GM12891 (cell line): ENCODE measurements around the gene MRTO4.
"Not testable (repeated sequence)": the region's sequence is repeated elsewhere in the genome, so short reads cannot be mapped to it uniquely, and the experiment has no call there.

Experiments used
- DNase-seq: peaks from one replicate; pipeline ENCODE4 v3.0.0; 2011; ENCODE audit warnings: low spot score; ENCODE audit not compliant: insufficient read length
- FAIRE-seq: peaks from 2 replicates; lab custom pipeline; 2011; peaks lifted over from hg19 to GRCh38; lab: Jason Lieb, UNC
- PAX5 ChIP-seq: IDR thresholded peaks from 2 replicates; pipeline ENCODE4 v1.6.1; 2011; ENCODE audit warnings: low read length, moderate library complexity, mild to moderate bottlenecking; ENCODE audit not compliant: insufficient read depth, severe bottlenecking
- POLR2A ChIP-seq: IDR thresholded peaks from 2 replicates; pipeline ENCODE4 v1.6.1; 2011; ENCODE audit warnings: low read depth, low read length, control low read depth
- POLR2AphosphoS5 ChIP-seq: IDR thresholded peaks from 2 replicates; pipeline ENCODE4 v1.6.1; 2011; ENCODE audit warnings: low read depth, low read length, control low read depth
- POU2F2 ChIP-seq: IDR thresholded peaks from 2 replicates; pipeline ENCODE4 v1.6.1; 2011; ENCODE audit warnings: low read depth, mild to moderate bottlenecking, control low read depth, low read length, moderate library complexity
- SPI1 ChIP-seq: IDR thresholded peaks from 2 replicates; pipeline ENCODE4 v1.6.1; 2011; ENCODE audit warnings: low read depth, low read length, control low read depth
- TAF1 ChIP-seq: IDR thresholded peaks from 2 replicates; pipeline ENCODE4 v1.6.1; 2011; ENCODE audit warnings: low read depth, low read length, control low read depth

Gene MRTO4

DNA sequence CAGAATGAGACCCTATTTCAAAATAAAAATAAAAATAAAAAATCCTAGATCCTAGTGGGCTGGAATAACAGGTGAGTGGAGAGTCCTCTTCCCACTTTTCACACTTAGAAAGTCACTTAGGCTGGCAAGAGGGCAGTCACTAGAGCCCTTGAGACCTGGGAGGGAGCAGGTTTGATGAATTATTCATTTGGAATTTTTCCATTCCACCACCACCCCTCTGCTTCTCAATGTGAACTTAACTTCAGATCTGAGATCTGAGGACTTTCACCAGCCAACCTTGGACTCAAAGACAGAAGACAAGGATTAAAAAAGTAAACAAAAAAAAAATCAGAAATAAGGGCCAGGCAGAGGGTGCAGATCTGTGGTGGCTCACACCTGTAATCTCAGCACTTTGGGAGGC, 20.5 kb downstream of the MRTO4 start:
- no peak for FAIRE-seq

DNA sequence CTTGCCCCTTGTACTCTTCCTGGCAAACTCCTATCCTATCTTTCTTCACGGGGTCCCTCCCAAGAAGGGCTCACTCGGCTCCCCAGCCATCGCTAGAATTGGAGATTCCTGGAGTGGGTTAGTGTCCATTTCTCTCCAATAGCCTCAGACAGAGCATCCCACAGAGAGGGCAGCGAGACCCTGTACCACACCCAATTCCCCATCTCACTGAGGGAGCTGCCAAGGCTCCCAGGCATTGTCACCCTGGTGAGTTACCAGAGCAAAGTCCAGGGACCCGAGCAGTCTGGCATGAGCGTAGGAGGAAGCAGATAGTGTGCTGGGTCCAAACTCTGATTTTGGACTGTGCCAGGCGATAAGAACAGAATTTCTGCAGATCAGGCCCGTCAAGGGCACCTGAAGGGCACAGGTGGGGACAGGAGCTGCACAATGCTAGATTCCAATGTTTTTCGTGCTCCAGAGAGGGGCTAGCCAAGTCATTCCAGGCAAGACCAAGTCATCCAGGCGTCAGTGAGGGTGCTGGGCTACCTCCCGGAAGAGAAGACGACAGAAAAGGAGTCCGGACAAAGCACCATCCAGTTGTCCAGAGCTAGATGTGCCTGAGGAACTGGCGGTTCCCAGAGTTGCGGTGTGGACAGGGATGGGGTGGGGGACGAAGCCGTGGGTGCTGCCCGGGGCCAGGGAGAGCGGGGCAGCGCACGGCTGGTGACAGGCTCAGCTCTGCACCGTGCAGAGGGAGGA, 21.7 kb downstream of the MRTO4 start:
- TF ChIP-seq TAF1 = no peak
- no peak for TF ChIP-seq PAX5
- TF ChIP-seq POU2F2 = no peak
- DNase-seq (no peak), FAIRE-seq (no peak)

More for the DNA sequence above, 20.5 kb downstream of the MRTO4 start:
- no peak for TF ChIP-seq SPI1
- no peak for TF ChIP-seq POLR2A
- TF ChIP-seq POU2F2 = no peak
- no peak for TF ChIP-seq TAF1
- TF ChIP-seq POLR2AphosphoS5 = no peak
- TF ChIP-seq PAX5 = no peak
- no peak for DNase-seq

DNA sequence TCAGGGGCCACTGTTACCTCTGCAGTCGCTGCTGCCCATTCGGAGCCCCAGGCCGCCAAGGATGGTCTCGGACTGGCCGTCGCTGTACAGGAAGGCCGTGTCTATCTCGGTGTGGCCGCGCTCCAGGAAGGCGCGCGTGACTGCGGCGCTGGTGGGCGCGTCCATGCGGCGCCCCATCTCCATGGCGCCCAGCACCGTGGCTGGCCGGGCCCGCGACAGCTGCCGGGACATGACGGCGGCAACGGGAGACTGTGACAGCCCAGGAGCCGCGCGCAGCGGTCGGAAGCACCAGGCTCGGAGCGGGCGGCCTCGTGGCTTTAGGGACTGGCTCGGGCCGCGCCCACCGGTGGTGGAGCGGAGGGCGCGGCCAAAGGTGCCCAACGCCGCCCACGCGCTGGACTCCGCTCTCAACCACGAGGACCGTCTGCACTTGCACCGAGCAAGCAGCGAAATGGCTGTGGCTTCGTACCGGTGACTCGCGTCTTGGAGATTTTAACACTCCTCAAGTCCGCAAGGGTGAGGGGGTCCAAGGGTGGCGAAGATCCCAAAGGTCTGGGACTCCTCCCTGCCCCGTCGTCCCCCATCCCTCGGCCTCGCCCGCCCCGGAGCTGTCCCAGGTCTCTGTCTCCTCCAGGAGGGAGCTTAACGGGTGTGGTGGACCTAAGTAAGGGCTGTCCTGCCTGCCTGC, 22.4 kb downstream of the MRTO4 start:
- peak; percentile 20 for FAIRE-seq
- DNase-seq = not testable (repeated sequence)

DNA sequence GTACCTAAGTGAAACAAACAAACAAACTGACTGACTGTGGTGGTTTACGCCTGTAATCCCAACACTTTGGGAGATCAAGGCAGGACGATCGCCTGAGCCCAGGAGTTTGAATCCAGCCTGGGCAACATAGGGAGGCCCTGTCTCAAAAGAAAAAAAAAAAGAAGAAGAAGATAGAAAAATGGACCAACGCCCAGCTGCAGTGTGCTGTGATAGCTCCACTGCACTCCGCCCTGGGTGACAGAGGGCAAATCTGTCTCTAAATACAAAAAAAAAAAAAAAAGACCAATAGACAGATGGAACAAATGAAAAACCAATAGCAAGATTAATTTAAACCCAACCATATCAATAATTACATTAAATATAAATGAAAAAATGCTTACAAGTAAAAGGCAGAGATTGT, 23.0 kb downstream of the MRTO4 start:
- FAIRE-seq = no peak
- TF ChIP-seq POLR2AphosphoS5 (no peak), POLR2A (no peak), TAF1 (no peak), POU2F2 (no peak), SPI1 (no peak), PAX5 (no peak)
- no peak for DNase-seq

DNA sequence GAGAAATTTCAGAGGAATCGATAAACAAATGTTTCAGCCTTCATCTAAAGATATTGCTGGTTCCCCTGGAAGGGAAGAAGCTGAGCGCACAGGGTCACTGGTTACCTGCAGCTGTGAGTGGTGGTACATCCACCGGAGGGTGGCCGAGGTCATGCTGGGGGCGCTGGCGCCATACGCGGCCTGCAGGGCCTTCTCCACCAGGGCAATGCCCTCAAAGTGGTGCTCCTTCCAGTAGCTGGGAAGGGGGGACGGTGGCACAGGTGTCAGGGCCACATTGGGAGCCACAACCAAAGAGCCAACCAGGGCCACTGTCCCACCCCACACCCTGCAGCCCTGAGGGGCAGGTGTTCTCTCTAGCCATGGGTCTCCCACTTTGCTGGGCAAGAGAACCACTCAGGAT, 32.3 kb downstream of the MRTO4 start:
- no peak for DNase-seq
- FAIRE-seq = no peak
- no peak for TF ChIP-seq SPI1
- TF ChIP-seq POLR2AphosphoS5 = no peak
- no peak for TF ChIP-seq POU2F2
- TF ChIP-seq TAF1 = no peak
- no peak for TF ChIP-seq PAX5

DNA sequence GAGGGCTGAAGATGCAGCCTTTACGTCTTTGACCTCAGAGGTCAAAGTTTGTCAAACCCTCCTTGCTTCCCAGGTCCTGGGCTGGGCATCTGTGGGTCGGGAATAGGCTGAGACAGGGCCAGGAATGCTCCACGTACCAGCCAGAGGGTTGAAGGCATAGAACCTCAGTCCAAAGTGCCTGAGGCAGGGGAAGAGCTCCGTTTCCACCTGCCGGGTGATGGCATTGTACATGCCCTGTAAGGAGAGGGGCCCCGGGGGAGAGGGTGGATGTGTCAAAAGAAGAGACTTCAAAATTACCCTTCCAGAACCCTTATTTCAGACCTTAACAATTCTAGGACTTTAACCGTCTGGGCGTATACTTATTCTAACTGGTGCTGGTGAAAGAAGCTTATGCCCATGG, 33.3 kb downstream of the MRTO4 start:
- TF ChIP-seq POLR2A = no peak
- TF ChIP-seq POU2F2 = no peak
- no peak for TF ChIP-seq TAF1
- no peak for TF ChIP-seq PAX5
- no peak for TF ChIP-seq SPI1
- no peak for TF ChIP-seq POLR2AphosphoS5

DNA sequence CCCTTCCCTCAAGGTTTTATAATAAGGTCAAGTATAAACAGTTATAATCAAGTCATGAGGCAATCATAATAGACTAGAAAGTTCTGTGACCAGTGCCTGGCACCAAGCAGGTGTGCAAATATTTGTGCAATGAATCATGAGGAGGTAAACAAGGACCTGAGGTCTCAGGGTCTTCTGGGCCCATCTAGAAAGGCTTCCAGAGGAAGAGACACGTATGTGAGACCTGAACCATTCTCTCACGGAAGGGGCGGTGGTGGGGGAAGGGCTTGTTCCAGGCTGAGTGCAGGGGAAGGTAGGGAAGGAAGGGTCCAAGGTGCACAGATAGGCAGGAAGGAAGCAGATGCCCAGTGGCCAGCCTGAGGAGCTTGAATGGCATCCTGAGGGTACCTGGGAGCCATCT, 33.8 kb downstream of the MRTO4 start:
- FAIRE-seq, DNase-seq: not testable (repeated sequence)

More for the DNA sequence above, 33.3 kb downstream of the MRTO4 start:
- FAIRE-seq (no peak), DNase-seq (no peak)

DNA sequence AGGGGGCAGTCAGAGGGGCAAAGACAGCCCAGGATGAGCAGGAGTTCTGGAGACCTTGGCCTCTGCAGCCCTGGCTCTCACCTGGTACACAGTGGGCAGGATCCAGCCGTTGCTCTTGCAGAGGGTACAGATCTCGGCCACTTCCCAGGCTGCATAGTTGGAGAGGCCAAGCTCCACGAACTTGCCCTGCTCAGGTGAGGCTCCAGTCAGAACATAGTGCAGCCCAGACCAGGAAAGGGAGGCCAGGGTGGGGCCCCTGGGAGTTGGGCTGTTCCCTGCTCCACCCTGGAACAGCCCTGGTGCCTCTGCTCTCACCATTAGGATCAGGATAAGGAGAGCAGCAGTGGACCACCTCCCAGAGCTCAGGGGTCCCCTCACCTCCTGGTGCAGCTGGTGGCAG, 34.2 kb downstream of the MRTO4 start:
- not testable (repeated sequence) for FAIRE-seq, DNase-seq

DNA sequence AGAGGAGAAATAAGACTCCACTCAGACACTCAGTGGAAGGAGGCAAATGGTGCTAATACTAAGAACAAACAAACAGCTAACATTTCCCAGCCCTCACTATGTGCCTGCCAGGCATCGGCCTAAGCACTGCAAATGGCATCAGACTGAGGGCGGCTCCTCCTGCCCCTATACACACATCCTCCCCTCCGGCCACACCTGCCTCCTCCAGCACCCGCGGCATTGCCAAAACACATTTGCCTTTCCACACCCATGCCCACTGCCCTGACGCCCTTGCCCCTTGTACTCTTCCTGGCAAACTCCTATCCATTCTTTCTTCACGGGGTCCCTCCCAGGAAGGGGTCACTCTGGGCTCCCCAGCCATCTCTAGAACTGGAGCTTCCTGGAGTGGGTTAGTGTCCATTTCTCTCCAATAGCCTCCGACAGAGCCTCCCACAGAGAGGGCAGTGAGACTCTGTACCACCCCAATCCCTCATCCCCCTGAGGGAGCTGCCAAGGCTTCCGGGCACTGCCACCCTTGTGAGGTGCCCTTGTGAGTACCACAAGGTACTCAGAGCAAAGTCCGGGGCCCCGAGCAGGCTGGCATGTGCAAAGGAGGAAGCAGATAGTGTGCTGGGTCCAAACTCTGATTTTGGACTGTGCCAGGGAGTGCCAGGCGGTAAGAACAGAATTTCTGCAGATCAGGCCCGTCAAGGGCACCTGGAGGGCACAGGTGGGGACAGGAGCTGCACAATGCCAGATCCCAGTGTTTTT, 36.0 kb downstream of the MRTO4 start:
- no peak for DNase-seq
- no peak for TF ChIP-seq POU2F2
- TF ChIP-seq PAX5 = no peak
- no peak for TF ChIP-seq POLR2A
- TF ChIP-seq SPI1 = no peak
- TF ChIP-seq TAF1 = no peak
- no peak for TF ChIP-seq POLR2AphosphoS5
- no peak for FAIRE-seq

DNA sequence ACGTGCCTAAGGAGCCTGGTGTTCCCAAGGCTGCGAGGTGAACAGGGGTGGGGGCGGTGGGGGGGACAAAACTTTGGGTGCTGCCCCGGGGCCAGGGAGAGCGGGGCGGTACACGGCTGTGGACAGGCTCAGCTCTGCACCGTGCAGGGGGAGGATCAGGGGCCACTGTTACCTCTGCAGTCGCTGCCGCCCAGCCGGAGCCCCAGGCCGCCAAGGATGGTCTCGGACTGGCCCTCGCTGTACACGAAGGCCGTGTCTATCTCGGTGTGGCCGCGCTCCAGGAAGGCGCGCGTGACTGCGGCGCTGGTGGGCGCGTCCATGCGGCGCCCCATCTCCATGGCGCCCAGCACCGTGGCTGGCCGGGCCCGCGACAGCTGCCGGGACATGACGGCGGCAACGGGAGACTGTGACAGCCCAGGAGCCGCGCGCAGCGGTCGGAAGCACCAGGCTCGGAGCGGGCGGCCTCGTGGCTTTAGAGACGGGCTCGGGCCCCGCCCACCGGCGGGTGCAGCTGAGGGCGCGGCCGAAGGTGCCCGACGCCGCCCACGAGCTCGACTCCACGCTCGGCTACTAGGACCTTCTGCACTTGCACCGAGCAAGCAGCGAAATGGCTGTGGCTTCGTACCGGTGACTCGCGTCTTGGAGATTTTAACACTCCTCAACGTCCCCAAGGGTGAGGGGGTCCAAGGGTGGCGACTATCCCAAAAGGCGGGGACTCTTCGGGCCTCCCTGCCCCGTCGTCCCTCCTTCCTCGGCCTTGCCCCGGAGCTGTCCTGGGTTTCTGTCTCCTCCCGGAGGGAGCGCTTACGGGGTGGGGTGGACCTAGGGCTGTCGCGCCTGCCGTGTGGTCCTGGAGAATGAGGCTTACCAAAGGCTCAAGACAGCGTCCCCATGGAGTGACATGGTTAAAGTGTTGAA, 37.0 kb downstream of the MRTO4 start, which contains the start of gene AKR7A3:
AKR7A3 (minus strand) TSS at position 447 of the 918 bp plus-strand sequence; CDS start at position 386, 61 bp downstream.
- DNase-seq (peak; percentile 55), FAIRE-seq (peak; percentile 89)
